Measurements from ENCODE around the gene CTCFL.
"Not testable (repeated sequence)": the region's sequence is repeated elsewhere in the genome, so short reads cannot be mapped to it uniquely, and the experiment has no call there.

CTCFL gene

DNA sequence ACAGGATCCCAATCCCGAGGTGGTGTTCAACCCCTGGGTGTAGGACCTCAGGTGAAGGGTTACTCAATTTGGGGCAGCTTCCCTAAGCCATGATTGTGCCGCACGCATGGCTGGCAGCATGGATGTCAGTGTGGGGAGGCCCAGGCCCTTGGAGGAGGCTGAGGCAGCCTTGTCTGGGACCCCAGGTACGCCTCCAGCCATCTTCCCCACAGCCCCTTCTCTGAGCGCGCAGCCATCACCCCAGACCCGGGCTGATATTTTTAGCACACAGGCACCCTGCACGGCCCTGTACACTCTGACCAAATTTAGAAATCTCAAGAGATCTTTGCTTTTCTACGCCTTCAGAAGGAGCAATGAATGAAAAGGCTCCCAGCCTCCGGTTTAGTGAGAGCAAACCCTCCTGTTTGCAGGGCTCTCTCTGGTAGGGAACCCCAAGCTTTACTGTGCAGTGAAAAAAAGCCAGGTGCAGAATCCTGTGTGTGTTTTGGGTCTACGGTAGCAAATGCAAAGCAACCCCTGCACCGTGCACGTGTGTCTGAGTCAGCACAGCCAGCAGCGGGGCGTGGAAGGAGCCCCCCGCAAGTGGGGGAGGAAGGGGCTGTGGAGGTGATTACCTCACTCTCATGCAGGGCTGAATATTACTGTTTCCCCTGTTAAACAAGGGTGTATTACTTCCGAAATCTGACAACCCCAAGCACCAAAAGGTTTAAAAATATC lies 44.3 kb downstream of the CTCFL start:
- DNase-seq (ENCODE audit: low spot score) = peak; percentile 28

DNA sequence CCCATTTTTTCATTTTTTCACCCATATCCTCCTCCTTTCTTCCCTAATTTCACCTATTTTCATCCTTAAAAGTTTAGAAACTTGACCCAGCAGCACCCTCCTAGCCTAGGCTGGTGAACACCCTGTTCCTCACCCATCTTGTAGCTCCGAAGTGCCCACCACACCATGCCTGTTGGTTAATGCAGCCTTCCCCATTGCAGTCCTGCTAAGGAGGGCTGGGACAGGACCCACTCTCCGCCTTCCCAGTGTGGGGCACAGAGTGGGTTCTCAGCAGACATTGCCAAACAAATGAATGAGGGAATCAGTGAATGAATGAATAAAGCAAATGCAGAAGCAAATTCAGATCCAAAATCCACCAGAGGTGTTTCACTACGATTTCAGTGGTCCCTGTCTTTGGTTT lies 45.7 kb downstream of the CTCFL start:
- no peak for DNase-seq (ENCODE audit: low spot score)

DNA sequence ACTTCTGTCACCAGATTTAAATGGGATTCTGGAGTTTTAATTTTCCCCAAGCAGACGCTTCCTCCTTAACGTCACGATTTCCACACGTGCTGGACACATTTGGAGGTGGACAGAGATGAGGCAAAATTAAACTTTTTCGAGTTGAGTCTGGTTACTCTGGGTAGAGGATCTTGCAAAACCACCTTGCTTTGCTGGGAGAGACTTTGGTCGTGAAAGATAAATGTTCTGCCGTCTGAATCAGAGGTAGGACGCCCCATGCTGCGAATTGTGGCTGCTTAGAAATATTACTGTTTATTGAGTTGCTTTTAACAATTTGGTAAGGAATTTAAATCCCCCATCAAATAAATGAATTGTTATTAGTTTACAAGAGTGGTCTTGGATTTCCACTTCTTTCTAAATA lies 46.8 kb downstream of the CTCFL start:
- DNase-seq (ENCODE audit: low spot score) = peak; percentile 55

DNA sequence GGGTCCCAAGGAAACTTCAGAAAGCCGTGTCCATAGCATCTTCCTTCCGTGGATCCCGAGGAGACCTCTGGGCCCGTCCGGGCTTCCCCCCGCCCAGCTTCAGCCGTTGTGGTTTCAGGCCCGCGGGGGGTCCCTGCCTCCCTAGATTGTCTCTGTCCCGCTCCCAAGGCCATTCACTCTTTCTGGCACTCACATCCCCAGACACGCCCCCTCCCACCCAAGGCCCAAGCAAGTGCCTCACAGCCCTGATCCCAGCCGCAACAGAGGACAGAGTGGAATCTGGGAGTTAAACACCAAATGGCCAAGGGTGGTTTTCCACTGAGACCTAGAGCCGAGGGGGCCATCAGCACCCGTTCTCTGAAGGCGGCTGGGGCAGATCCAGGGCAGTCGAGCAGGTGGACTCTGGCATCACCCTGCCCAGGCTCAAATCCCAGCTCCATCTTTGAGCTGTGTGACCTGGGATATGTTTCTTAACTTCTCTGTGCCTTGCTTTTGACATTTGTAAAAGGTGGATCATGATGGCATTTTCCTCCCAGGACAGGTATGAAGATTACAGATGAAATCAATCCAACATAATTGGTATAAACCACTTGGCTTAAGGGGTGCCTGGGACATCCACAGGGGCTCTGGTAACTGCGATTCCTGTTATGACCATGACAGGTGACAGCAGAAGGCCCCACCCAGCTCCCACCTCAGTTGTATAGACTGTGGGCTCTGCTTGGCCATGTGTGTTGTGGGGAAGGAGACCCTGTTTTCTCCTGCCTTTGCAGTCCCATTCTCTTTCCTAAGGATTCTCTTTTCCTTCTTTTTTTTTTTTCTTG lies 48.1 kb downstream of the CTCFL start:
- no peak for DNase-seq (ENCODE audit: low spot score)

DNA sequence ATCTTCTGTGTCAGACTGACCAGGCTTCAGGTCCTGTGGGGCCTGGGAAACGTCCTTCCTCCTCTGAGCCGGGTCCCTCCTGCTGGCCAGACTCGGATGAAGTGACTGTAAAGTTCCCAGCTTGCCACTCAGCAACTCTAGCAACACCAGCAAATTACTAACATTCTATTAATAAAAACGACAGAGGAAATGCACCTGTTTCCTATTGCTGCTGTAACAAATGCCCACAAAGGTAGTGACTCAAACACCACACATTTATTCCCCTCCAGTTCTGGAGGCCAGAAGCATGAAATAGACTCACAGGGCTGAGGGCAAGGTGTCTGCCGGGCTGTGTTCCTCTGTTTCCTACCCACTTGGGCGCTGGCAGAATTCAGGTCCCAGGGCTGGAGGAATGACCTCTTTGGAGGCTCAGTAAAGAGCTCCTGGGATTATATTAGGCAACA lies 48.8 kb downstream of the CTCFL start:
- no peak for DNase-seq (ENCODE audit: low spot score)

DNA sequence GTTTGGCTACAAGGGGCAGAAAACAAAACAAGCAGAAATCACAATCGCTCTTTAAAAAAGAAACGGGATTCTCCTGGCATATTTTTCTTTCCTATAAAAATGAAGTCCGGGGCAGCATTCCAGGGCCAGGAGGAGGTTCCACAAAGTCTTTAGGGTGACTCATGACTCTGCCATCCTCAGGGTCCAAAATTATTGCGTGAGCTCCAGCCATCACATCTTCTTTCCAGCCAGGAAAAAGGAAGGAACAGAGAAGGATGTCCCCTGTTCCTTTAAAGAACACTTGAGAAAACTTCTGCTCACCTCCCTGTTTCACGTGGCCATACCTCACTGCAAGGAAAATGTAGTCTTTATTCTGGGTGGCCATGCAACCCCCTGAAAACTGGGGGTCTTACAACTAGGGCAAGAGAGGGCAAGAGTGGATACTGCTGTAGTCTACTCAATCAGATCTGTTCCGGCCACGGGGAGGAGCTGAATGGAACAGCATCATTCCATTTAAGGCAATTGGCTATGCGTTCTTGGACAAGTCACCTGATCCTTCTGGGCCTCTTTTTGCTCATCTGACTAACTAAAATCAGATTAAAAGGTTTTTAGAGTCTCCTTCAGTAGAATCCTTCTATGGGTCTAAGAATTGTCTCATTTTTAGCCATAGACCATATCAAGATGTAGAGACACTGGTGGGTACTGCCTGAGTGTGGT lies 49.4 kb downstream of the CTCFL start:
- no peak for DNase-seq (ENCODE audit: low spot score)

DNA sequence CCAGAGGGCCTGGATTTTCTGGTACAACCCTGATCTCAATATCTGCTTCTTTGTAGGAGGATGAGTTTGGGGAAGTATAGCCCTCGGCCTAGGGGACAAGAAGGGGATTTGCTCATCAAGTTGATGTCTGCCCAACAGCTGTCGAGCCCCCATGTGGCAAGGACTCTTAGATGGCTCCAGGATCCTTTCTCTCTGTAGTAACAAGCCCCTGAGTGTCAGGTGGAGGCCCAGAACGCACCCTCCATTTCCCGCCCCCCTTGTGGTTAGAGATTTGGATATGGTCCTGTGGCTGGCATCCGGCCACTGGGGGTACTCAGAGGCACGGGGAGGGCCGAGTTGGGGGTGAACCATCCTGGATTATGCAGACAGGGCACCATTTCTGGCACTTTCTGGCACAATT lies 50.1 kb downstream of the CTCFL start:
- DNase-seq (ENCODE audit: low spot score) = no peak

DNA sequence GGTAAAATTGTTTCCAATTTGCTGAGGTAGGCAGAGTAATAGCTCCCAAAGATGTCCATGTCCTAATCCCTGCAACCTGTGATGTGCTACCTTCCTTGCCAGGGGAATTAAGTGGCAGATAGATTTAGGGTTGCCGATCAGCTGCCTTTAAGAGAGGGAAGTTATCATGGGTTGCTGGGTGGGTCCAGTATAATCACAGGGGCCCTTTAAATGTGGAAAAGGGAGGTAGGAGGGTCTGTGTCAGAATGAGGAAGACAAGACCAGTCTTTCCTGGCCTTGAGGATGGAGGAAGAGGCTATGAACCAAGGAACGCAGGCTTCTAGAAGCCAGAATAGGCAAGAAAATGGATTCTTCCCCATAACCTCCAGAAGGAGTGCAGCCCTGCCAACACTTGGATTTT lies 50.7 kb downstream of the CTCFL start:
- DNase-seq (ENCODE audit: low spot score) = no peak

DNA sequence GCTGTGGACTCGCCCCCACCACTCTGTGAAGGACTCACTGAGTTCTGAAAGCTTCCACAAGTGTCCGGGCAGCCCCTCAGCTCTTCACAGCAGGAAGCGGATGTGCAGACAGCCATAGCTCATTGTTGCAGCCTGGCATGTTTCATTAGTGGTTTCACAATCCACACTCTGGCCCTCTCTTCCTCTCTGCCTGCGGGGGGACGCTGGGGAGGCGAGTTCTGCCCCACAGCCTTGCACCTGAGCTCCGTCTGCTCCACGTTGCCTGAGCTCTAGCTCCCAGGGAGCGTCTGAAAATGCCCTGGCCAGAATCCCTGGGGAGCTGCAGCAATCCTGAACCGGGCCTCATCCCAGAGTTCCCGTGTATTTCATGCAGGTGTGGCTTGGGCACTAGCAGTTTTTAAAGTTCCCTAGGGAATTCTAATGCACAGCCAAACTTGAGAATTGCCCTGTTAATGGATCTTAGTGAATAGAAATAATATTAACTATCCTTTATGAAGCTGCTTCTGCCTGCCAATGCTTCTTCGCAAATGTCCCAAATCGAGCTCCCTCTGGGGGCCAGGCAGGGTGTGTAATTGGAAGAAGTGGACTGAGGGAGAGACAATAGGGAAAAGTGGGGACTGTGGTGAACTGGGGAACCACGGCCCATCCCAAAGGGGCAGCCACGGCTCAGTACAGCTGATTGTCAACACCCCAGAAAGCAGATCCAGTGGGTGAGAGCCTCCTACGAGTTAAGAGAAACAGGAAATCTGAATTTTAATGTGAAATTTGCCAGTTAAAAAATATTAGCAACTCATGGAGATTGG lies 51.5 kb downstream of the CTCFL start:
- DNase-seq (ENCODE audit: low spot score) = no peak

DNA sequence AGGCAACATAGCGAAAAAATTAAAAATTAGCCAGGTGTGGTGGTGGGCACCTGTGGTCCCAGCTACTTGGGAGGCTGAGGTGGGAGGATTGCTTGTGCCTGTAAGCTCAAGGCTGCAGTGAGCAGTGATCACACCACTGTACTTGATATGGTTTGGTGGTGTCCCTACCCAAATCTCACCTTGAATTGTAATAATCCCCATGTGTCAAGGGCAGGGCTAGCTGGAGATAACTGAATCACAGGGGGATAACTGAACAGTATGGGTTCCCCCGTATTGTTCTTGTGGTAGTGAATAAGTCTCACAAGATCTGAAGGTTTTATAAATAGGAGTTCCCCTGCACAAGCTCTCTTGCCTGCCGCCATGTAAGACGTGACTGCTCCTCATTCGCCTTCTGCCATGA lies 52.5 kb downstream of the CTCFL start:
- DNase-seq (ENCODE audit: low spot score) = not testable (repeated sequence)

DNA sequence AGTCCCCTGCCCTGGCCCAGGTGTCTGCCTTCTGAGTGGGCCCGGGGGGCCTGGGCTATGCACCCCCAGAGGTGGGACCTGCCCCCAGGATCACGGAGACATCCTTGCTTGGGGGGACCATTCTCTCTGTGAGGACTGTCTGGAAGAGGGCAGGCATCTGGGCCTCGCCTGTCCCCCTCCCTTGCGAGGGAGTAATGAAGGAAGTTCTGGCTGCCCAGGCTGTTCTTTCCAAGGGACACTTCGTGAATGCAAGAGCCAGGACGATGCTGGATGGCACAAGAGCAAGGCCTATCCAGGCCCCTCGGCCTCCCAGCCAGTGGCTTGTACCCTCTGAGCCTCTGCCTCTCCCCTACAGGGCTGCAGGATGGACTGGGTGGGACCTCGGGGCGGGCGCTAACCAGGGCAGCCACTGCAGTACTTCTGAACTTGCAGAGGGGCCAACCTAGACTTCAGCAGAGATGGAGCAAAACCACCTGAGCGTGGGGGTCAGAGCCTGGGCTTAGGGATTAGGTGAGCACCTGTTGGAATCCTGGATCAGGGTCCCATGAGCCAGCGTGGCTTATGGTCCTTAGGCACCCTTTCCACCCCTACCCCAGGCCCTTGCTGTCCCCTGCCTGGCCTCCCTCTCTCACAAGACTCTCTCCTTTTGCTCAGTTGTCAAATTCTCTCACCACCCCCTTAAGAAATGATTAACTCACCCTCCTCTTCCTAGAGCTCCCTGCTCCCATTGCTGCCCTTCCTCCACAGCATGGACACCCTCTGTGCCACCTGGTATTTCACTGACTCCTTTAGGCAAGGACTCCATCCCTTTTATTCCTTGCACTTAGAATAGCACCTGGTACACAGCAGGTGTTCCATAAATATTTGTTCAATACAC lies 53.2 kb downstream of the CTCFL start:
- no peak for DNase-seq (ENCODE audit: low spot score)

DNA sequence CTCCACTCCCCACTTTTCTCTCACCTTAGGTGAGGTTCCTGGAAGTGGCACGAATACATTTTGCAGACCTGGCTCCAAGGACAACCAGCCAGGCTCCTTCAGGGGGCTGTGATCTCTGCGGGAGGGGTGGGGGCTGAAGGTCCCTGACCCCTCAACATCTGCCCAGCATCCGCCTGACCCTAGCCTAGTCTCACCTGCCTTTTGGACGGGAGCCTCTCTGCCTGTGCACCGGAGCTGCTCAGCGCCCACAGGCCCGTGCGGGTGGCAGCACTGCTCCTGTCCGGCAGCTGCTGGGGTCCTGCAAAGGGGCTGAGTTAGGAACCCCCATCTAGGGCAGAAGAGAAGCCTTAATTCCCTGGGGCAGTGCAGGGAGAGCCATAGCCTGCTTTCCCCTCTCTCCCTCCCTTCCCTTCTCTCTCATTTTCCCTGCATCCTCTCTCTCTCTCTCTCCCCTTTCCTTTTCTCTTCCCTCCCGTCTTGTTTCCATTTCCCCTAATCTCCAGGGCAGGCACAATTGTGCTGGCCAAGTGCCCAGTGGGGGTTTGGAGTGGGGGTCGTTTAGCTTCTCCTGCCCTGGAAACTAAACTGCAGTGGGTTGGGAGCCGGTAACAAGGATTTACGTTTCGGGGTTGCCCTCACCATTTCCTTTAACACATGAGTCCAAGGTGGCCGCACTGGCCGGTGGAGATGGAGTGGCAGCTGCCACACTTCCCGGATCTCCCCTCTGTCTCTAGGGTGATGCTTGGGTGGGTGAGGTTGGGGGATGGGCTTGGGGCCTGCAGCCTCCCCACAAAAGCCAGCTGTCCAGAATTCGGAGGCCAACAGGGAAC lies 54.1 kb downstream of the CTCFL start:
- no peak for DNase-seq (ENCODE audit: low spot score)

DNA sequence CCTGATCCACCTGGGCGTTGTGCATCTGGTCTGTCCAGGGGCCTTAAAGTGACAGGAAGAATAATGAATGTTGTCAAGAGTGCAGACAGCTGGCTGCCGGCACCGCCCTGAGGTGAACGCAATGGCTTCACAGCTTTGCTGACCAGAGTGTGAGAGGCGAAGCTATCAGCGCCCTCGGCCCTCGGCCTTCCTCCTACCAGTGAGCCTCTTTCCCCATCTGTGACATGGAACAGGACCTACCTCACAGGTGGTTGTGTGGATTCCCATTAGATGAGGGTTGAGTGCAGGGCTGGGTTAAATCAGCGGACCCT lies 54.8 kb downstream of the CTCFL start:
- DNase-seq (ENCODE audit: low spot score) = no peak

DNA sequence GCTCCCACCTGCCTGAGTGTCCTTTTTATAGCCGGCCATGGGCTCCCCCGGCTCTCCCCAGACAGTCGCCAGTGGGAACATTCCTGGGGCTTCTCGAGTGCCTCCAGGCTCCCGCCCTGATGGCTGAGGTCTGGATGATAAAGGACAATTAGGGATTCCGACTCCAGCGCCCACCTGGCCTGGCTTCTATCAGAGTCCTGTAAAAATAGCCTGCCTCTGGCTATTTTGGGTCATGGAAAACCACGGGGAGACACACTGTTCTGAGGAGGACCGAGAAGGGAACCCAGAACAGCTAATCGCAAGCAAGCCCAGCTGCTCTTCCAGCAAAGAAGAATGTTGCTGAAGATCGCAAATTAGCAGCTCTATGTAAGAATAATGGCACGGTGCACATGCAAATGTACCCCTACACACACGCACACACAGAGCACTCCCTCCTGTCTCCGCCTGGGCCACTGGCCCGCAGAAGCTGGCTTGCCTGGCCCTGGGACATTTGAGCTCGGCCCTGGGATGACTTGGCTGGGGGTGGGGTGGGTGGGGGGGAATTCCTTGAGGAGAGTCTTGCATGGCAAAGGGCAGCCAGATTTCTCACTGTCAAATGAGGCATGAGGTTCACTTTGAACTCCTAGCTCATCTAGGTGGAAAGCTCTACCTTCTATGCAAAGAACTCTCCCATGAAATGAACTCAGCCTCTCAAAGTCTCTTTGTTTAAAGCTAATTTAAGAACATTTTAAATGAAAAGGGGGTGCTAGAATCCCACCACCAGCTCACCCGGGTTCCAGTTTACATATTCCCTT lies 55.3 kb downstream of the CTCFL start:
- DNase-seq (ENCODE audit: low spot score) = peak; percentile 75

DNA sequence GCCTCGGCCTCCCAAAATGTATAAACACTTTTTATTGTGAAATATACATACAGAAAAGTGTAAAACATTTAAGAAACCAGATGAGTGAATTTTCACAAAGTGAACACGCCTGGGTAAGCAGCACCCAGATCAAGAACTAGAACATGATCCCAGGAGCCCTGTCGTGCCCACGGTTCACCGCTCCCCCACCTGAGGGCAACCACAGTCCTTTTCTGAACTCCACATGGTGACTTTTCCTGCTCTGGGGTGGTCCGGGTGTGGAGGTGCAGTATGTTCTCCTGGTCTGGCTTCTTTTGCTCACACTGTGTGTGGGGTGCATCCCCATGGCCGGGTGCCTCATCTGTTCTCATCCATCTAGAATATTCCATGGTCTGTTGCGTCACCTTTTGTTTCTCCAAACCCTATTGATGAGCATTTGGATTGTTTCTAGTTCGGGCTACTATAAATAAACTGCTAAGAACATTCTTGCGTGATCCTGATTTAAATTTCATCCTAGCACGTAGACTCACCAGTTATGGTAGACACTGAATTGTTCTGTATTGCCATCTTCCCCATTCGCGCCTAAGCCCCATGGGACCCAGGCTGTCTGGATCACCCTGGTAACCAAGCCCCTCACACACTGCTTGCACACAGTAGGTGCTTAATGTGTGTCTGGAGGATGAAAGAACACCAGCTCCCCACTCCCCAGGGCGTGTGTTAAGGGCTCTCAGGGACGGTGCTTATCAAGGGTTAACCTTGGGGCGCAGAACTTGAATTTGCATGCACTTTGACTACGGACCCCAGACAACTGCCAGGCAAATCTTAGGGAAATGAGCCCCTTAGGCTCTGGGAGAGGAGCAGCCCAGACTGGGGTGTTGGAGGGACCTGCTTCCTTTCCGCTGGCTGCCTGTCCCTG lies 56.2 kb downstream of the CTCFL start:
- no peak for DNase-seq (ENCODE audit: low spot score)

DNA sequence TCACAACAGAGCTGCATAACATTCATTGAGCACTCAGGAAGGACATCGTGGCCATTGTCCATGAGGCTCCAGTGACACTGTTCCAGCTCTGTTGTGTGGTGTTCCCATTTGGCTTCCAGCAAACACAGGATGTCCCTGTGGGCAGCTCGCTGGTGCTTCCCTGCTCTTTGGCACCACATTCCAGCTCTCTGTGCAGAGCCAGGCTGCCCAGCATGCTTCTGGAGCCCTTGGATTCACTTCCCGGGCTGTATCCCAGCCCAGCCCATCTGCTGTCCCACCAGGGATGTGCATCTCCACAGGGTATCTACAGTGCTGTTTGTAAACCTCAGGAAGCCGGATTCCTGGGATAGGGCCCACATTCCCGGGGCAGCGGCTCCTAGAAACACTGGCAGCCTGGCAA lies 57.2 kb downstream of the CTCFL start:
- DNase-seq (ENCODE audit: low spot score) = peak; percentile 85

DNA sequence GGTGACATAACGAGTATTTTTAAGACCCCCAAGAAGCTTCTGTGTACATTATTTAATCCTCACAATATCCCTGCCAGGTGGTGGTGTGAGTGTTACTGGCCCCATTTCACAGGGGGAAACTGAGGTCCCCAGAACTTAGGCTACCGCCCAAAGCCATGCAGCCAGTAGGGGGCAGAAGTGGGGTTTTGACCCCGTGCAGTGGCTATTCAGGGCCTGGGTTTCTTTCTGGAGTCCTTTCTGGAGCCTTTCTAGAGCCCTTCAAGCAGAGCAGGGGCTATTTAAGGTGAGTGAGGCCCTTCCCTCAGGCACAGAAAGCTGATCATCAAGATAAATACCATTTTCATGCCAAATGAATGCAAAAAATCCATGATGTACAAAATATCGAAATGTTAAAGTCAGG lies 59.0 kb downstream of the CTCFL start:
- no peak for DNase-seq (ENCODE audit: low spot score)

DNA sequence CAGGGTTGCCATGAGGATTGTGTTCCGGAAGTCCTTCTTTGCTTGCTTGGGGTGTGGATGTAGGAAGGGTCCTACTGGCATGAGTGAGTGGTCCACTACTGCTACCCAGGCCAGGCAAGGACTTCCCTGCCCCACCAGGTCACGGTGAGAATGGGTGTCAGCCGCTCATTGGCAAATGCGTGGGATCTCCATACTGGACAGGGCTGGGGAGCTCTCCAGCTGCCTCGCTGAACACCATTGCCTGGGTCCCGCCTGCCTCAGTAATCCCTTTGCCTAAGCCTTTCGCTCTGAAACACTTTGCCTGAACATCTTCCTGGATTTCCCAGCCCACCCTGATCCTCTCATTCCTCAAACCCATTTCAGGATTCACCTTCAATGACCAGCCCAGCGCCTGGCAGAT lies 59.5 kb downstream of the CTCFL start:
- no peak for DNase-seq (ENCODE audit: low spot score)
